ENCODE data around the gene GPX4.

The GPX4 gene

DNA sequence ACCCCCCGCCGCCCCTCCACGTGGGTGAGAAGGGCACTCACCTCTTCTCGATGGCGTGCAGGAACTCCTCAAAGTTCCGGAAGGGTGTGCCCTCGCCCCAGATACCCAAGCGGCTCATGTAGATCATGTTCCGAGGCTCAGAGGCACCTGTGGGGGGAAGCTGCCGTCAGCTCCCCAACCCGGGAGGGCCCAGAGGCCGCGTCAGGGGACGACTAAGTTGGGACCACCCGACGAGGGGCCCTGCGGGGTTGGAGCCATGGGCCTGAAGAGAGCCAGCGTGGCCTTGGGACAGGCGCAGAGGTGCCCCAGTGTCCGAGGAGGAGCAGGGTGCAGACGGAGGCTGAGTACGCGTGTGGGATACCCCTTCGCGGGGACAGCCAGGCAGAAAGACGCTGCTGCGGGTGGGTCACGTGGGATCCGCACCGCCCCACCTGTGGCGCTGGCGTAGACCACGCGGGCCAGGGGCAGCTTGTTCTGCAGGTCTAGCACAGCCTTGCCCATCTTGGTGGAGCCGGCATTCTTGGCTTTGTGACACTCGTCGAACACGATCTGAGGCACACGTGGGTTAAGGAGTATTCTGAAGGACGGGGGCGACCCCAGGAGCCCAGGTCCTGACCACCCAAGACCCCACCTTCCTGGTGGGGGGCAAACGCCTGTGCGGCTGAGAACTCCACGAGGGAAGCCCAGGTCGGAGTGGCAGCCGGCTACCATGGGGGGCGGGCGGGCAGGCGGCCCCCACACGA is 15.9 kb downstream of the GPX4 start:
- Histone ChIP-seq H3K9me3 (ENCODE audit: control insufficient read depth, low read length) (no peaks in the 10 kb centered on the region), H3K36me3 (ENCODE audit: control insufficient read depth, insufficient read depth, low read length) (peaks cover 88% of the 10 kb centered on the region), H3K4me1 (ENCODE audit: control insufficient read depth, insufficient read depth, low read length, poor library complexity, severe bottlenecking) (no peaks in the 10 kb centered on the region)

DNA sequence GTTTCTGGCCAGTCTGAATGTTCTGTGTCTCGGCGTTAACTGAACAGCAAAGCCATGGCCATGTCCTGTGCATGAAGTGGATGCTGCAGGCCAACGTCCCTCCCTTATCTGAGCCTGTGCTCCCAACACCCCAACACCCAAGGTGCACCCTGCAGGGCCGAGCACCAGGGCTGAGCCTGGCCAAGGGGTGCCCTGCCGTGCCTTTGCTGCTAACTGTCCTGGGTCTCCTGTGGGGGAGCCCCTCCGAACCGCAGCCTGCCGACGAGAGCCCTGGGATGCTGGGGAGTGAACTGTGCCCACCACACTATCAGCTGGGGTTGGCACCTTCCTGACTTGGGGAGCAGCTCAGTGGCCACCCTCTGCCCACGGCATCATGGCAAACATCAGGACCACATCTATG is 17.6 kb downstream of the GPX4 start:
- no peaks in the 10 kb centered on the region for H3K4me1 ChIP-seq (ENCODE audit: control insufficient read depth, insufficient read depth, low read length, poor library complexity, severe bottlenecking)
- H3K36me3 ChIP-seq (ENCODE audit: control insufficient read depth, insufficient read depth, low read length): peaks cover 92% of the 10 kb centered on the region
- no peaks in the 10 kb centered on the region for H3K27me3 ChIP-seq (replicated peaks; ENCODE audit: control insufficient read depth, insufficient read depth, low read length, poor library complexity, severe bottlenecking)
- no peak for DNase-seq
- no peak overlapping the region for H3K4me3 ChIP-seq (ENCODE audit: insufficient read depth, low read depth, low read length, poor library complexity, severe bottlenecking)
- no peaks in the 10 kb centered on the region for H3K9me3 ChIP-seq (ENCODE audit: control insufficient read depth, low read length)
- H3K27ac ChIP-seq (ENCODE audit: insufficient read depth, low read length, poor library complexity, severe bottlenecking): no peak overlapping the region

More for the DNA sequence above, 15.9 kb downstream of the GPX4 start:
- Histone ChIP-seq H3K27me3 (replicated peaks; ENCODE audit: control insufficient read depth, insufficient read depth, low read length, poor library complexity, severe bottlenecking) (no peaks in the 10 kb centered on the region), H3K4me3 (ENCODE audit: insufficient read depth, low read depth, low read length, poor library complexity, severe bottlenecking) (no peak overlapping the region), H3K27ac (ENCODE audit: insufficient read depth, low read length, poor library complexity, severe bottlenecking) (no peak overlapping the region)
- DNase-seq: no peak

DNA sequence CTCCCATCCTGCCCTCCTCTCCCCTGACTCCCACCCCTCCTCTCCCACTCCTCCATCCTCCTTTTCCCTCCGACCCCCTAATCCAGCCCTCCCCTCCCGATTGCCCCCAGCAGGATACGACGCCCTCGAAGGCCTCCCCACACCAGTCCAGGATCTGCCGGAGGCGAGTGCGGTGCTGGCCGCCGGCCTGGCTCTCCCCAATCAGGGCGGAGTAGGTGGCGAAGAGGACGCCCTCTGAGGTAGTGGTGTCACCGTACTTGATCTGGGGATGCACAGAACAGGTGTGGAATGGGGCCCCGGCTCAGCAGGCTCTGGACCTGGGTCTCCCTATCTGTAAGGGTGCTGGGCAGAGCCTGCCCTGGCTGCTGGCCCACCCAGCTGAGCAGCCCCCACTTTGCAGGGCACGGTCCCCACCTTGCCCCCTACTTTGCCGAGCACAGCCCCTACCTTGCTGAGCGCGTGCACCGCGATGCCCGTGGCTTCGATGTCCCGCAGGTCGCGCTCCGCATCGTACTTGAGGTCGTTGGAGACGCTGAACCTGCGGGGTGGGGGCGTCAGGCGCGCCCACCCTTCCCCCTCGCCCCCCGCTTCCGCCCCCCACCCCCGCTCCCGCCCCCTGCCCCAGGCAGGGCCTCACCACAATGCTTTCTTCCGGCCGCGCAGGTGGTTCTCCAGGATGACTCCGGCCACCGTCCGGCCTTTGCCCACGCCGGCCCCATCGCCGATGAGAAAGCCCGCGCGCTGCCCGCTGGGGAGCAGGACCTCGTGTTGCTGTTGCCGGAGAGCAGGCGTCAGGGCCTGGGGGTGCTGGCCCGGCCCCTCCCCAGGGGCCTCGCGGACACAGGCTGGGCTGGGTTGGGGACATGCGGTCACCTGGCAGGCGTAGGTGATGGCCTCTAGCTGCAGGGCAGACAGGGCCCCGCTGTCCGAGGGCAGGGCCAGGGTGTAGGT is 18.5 kb downstream of the GPX4 start:
- no peak for DNase-seq
- Histone ChIP-seq H3K36me3 (ENCODE audit: control insufficient read depth, insufficient read depth, low read length) (peaks cover 92% of the 10 kb centered on the region), H3K27ac (ENCODE audit: insufficient read depth, low read length, poor library complexity, severe bottlenecking) (no peak overlapping the region), H3K4me3 (ENCODE audit: insufficient read depth, low read depth, low read length, poor library complexity, severe bottlenecking) (no peak overlapping the region), H3K27me3 (replicated peaks; ENCODE audit: control insufficient read depth, insufficient read depth, low read length, poor library complexity, severe bottlenecking) (no peaks in the 10 kb centered on the region), H3K9me3 (ENCODE audit: control insufficient read depth, low read length) (no peaks in the 10 kb centered on the region), H3K4me1 (ENCODE audit: control insufficient read depth, insufficient read depth, low read length, poor library complexity, severe bottlenecking) (no peaks in the 10 kb centered on the region)

DNA sequence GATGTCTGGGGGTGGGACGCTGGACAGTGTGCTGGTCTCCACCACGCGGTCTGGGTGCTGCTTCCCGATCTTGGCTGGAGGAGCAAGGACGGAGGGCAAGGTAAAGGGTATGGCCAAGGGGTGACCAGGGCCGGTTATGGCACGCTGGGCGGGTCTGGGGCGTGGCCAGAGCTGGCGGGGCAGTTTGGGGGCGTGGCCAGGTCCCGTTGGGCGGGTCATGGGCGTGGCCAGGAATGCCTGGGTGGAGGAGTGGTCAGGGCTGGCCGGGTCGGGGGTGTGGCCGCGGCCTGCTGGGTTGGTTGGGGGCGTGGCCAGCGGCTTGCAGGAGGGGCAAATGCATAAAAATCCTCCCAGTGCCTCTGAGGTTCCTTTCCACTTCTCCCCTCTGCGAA is 19.2 kb downstream of the GPX4 start:
- no peak for DNase-seq
- no peak overlapping the region for H3K27ac ChIP-seq (ENCODE audit: insufficient read depth, low read length, poor library complexity, severe bottlenecking)

DNA sequence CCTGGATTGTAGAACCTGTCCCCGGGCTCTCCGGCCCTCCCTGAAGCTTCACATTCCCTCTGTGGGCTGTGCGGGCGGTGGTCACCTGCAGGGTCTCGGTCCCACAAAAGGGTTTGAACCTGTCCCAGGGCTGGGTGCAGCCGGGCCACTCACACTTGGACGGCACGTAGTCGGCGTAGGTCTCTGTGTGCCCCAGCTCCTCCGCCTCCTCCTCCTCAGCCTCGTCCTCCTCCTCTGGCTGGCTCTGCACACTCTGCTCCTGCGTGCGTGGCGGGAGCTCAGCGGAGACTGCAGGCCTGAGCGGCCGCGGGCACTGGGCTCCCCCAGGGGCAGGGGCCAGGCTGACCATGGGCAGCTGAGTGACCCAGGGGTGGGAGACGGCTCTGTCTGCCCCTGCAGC is 19.6 kb downstream of the GPX4 start:
- DNase-seq: no peak
- no peak overlapping the region for H3K4me3 ChIP-seq (ENCODE audit: insufficient read depth, low read depth, low read length, poor library complexity, severe bottlenecking)
- H3K4me1 ChIP-seq (ENCODE audit: control insufficient read depth, insufficient read depth, low read length, poor library complexity, severe bottlenecking): no peaks in the 10 kb centered on the region
- no peak overlapping the region for H3K27ac ChIP-seq (ENCODE audit: insufficient read depth, low read length, poor library complexity, severe bottlenecking)
- H3K36me3 ChIP-seq (ENCODE audit: control insufficient read depth, insufficient read depth, low read length): peaks cover 91% of the 10 kb centered on the region
- no peaks in the 10 kb centered on the region for H3K27me3 ChIP-seq (replicated peaks; ENCODE audit: control insufficient read depth, insufficient read depth, low read length, poor library complexity, severe bottlenecking)
- H3K9me3 ChIP-seq (ENCODE audit: control insufficient read depth, low read length): no peaks in the 10 kb centered on the region

More for the DNA sequence above, 19.2 kb downstream of the GPX4 start:
- Histone ChIP-seq H3K4me1 (ENCODE audit: control insufficient read depth, insufficient read depth, low read length, poor library complexity, severe bottlenecking) (no peaks in the 10 kb centered on the region), H3K4me3 (ENCODE audit: insufficient read depth, low read depth, low read length, poor library complexity, severe bottlenecking) (no peak overlapping the region), H3K27me3 (replicated peaks; ENCODE audit: control insufficient read depth, insufficient read depth, low read length, poor library complexity, severe bottlenecking) (no peaks in the 10 kb centered on the region), H3K36me3 (ENCODE audit: control insufficient read depth, insufficient read depth, low read length) (peaks cover 93% of the 10 kb centered on the region), H3K9me3 (ENCODE audit: control insufficient read depth, low read length) (no peaks in the 10 kb centered on the region)

DNA sequence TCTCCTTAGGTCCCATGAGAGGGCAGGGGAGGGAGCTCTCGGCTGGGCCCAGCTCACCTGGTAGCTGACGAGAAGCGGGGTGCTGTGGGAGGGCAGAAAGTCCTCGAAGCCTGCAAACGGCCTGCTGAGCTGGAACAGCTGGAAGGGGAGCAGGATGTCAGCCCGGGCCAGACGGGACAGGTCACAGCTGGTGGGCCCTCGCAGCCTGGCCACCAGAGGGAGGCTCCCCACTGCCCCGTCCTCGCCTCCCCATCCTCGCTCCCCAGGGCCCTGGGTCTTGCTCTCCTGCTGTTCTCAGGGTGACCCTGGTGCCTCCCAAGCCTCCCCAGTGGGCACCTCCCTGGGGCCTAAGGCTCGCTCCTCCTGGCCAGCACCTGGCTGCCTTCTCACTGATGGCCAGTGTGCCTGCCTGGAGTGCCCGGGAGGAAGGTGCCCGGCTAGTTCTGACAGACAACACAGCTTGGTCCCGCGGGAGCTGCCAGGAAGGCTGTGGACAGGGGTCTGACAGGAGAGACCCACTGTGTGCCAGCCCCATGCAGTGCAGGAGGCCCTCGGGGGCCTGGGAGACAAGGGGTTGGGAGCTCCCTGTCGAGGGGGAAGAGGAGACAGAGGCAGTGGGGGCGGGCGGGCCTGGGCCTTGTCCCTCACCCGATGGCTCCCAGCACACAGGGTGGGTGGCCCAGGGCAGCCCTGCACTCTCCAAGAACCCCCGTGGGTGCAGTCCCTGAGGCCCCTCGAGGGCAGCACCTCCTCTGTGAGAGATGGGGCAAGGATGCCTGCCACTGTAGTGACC is 20.3 kb downstream of the GPX4 start:
- no peaks in the 10 kb centered on the region for H3K9me3 ChIP-seq (ENCODE audit: control insufficient read depth, low read length)
- H3K27me3 ChIP-seq (replicated peaks; ENCODE audit: control insufficient read depth, insufficient read depth, low read length, poor library complexity, severe bottlenecking): no peaks in the 10 kb centered on the region
- no peak overlapping the region for H3K4me3 ChIP-seq (ENCODE audit: insufficient read depth, low read depth, low read length, poor library complexity, severe bottlenecking)
- H3K4me1 ChIP-seq (ENCODE audit: control insufficient read depth, insufficient read depth, low read length, poor library complexity, severe bottlenecking): no peaks in the 10 kb centered on the region
- no peak for DNase-seq
- no peak overlapping the region for H3K27ac ChIP-seq (ENCODE audit: insufficient read depth, low read length, poor library complexity, severe bottlenecking)
- peaks cover 84% of the 10 kb centered on the region for H3K36me3 ChIP-seq (ENCODE audit: control insufficient read depth, insufficient read depth, low read length)

DNA sequence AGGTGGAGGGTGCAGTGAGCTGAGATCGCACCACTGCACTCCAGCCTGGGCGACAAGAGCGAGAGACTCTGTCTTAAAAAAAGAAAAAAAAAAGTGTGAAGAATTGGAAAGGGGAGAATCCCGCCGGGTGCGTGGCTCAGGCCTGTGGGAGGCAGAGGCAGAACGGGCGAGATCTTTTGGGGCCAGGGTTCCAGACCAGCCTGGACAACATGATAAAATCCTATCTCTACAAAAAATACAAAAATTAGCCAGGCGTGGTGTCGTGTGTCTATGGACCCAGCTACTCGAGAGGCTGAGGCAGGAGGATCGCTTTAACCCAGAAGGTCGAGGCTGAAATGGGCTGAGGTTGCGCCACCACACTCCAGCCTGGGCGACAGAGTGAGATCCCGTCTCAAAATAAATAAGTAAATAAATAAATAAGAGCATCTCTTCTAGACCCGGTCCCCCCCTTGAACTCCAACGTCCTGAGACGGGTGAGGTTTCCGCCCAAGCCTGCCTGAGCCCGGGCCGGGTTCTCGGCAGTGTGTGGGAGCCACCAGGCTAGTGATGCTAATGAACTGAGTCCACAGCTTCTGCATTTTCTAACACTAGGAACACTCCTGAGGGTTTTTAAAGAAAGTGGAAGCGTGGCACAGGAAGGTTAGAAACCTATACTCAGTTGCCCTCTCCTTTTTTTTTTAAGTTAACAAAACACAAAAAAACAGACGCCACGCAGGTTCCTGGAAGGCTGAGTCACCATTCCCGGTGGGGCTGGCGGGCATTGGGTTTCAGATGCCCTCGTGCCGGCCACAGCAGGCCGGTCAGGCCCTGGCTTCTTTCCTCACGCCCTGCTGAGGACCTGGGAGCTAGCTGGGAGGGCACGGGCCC is 22.0 kb downstream of the GPX4 start:
- no peak overlapping the region for H3K27ac ChIP-seq (ENCODE audit: insufficient read depth, low read length, poor library complexity, severe bottlenecking)
- peaks cover 16% of the 10 kb centered on the region for H3K4me1 ChIP-seq (ENCODE audit: control insufficient read depth, insufficient read depth, low read length, poor library complexity, severe bottlenecking)
- no peak for DNase-seq
- H3K4me3 ChIP-seq (ENCODE audit: insufficient read depth, low read depth, low read length, poor library complexity, severe bottlenecking): no peak overlapping the region
- no peaks in the 10 kb centered on the region for H3K27me3 ChIP-seq (replicated peaks; ENCODE audit: control insufficient read depth, insufficient read depth, low read length, poor library complexity, severe bottlenecking)
- H3K36me3 ChIP-seq (ENCODE audit: control insufficient read depth, insufficient read depth, low read length): peaks cover 67% of the 10 kb centered on the region
- H3K9me3 ChIP-seq (ENCODE audit: control insufficient read depth, low read length): no peaks in the 10 kb centered on the region

DNA sequence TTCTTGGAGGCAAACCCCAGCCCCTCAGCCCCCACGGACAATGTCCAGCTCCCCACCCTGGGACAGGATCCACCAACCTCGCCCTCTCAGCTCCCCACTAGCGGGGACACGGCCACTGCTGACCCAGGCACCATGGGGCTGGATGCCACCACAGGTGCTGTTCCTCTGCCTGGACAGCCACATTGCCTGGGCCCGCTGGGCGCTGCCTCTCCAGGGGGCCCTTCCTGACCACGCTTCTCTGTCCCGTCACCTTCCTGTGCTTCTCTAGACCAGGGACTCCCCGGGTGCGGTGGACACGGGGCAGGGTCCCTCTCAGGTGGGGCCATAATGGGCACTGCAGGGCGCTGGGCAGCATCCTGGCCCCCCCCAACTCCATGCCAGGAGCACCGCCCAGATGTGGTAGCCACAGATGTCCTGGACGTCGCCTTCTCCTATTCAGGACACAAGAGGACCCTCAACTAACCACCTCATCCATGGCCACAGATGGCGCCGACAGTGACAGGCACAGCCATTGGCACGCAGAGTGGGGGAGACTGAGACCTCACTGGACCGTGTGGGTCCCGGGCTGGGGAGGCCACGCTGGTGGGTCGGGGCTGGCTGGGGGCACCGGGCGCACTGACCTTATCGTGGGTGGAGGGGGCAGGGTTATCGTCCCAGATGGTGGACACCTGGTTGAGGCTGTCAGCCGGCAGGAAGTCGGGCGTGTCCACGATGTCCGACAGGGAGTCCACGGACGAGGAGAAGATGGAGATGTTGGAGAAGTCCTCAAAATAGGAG is 23.4 kb downstream of the GPX4 start:
- H3K36me3 ChIP-seq (ENCODE audit: control insufficient read depth, insufficient read depth, low read length): peaks cover 54% of the 10 kb centered on the region
- no peak for DNase-seq
- H3K27me3 ChIP-seq (replicated peaks; ENCODE audit: control insufficient read depth, insufficient read depth, low read length, poor library complexity, severe bottlenecking): no peaks in the 10 kb centered on the region
- no peak overlapping the region for H3K4me3 ChIP-seq (ENCODE audit: insufficient read depth, low read depth, low read length, poor library complexity, severe bottlenecking)
- H3K9me3 ChIP-seq (ENCODE audit: control insufficient read depth, low read length): no peaks in the 10 kb centered on the region
- no peak overlapping the region for H3K27ac ChIP-seq (ENCODE audit: insufficient read depth, low read length, poor library complexity, severe bottlenecking)
- H3K4me1 ChIP-seq (ENCODE audit: control insufficient read depth, insufficient read depth, low read length, poor library complexity, severe bottlenecking): peaks cover 26% of the 10 kb centered on the region

DNA sequence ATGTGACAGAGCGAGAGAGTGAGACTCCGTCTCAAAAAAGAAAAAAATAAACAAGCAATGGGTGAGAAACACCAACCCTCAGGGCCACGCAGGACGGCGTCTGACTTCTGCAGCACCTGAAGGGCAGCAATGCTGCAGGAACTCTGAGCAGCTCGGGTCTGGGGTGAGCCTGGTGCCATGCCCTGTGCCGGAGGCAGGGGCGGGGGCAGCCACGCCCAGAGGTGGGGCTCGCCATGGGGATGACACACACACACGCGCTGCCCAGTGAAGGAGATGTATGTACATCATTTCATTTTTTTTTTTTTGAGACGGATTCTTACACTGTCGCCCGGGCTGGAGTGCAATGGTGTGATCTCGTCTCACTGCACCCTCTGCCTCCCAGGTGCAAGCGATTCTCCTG is 24.3 kb downstream of the GPX4 start:
- H3K4me1 ChIP-seq (ENCODE audit: control insufficient read depth, insufficient read depth, low read length, poor library complexity, severe bottlenecking): peaks cover 35% of the 10 kb centered on the region

More for the DNA sequence above, 24.3 kb downstream of the GPX4 start:
- H3K27me3 ChIP-seq (replicated peaks; ENCODE audit: control insufficient read depth, insufficient read depth, low read length, poor library complexity, severe bottlenecking): no peaks in the 10 kb centered on the region
- DNase-seq: no peak
- H3K4me3 ChIP-seq (ENCODE audit: insufficient read depth, low read depth, low read length, poor library complexity, severe bottlenecking): no peak overlapping the region
- no peaks in the 10 kb centered on the region for H3K9me3 ChIP-seq (ENCODE audit: control insufficient read depth, low read length)
- H3K27ac ChIP-seq (ENCODE audit: insufficient read depth, low read length, poor library complexity, severe bottlenecking): no peak overlapping the region
- H3K36me3 ChIP-seq (ENCODE audit: control insufficient read depth, insufficient read depth, low read length): peaks cover 46% of the 10 kb centered on the region

All from effector memory CD4-positive, alpha-beta T cell (primary cell).